Body of pancreas (tissue), 4 donors: ENCODE results near the gene CANT1. TPM values are rescaled to one million over a fixed set of nuclear protein-coding genes. Genes with fewer than 3 reads are reported as not detected.

Experiments used
- ATAC-seq: fragments of 150-250 bp; one replicate; pipeline ENCODE4 v1.9.1; 2016
- DNase-seq, 4 donors: peaks; one replicate each; pipeline ENCODE4 v3.0.0-alpha.2; 2019
- H3K27ac ChIP-seq, 4 donors: fragments of 200-600 bp; sonication (generic); 1 replicate in 3 of 4; 2 replicates in 1 of 4; pipeline versions ENCODE4 v1.5.1 to v1.6.1; 2016 to 2019; ENCODE audit warnings: mild to moderate bottlenecking in 1 of 4, mixed read lengths in 1 of 4, moderate library complexity in 1 of 4
- H3K27me3 ChIP-seq, 2 donors: fragments of 200-600 bp; sonication (generic); one replicate each; pipeline ENCODE4 v1.6.0; 2016; ENCODE audit warnings: mild to moderate bottlenecking in 1 of 2
- H3K36me3 ChIP-seq, 2 donors: fragments of 200-600 bp; sonication (generic); replicated peaks in 1 of 2; 2 replicates each; pipeline ENCODE4 v1.5.1; 2016; ENCODE audit warnings: low read depth in 2 of 2; ENCODE audit not compliant: insufficient read depth in 1 of 2
- H3K4me1 ChIP-seq: fragments of 200-600 bp; sonication (generic); one replicate; pipeline ENCODE4 v1.6.0; 2016
- H3K4me3 ChIP-seq, 2 donors: fragments of 200-600 bp; sonication (generic); 1 replicate in 1 of 2; 2 replicates in 1 of 2; pipeline ENCODE4 v1.5.1; 2016 to 2019
- H3K9me3 ChIP-seq, 3 donors: fragments of 200-600 bp; sonication (generic); 1 replicate in 2 of 3; 2 replicates in 1 of 3; pipeline ENCODE4 v1.5.1; 2016
- POLR2A ChIP-seq, 3 donors: fragments of 450-650 bp; IDR thresholded peaks; one replicate each; pipeline ENCODE4 v1.6.1; 2016; ENCODE audit warnings: antibody characterized with exemption in 3 of 3, mild to moderate bottlenecking in 2 of 3
- WGBS, 2 donors: methylation state at CpG; one replicate each; pipeline ENCODE4 v1.1.5; 2017; 5-methylcytosine and 5-hydroxymethylcytosine counted together
- intact Hi-C: fragments of 100-400 bp; cut with DNase I; formaldehyde crosslinking; loops from one replicate; pipeline ENCODE4 v1.15.1; 2023
- total RNA-seq, 2 donors: library from RNA; depleted of rRNA; stranded (reverse); fragments of >200 nt; gene quantifications; one replicate each; pipeline ENCODE4 v1.1.0, GENCODE V29; 2016
- TF ChIP-seq, protein P1 (sequence below), 7 experiments: fragments of 450-650 bp in 4 of 7; fragments of 200-600 bp in 3 of 7; sonication (generic) in 3 of 7; IDR thresholded peaks; one replicate each; pipeline ENCODE4 v1.5.1; 2016 to 2019; ENCODE audit warnings: antibody characterized with exemption in 7 of 7

Gene CANT1
- total RNA-seq, 2 donors from 2014 or later = 12.5 to 17.5 TPM

DNA sequence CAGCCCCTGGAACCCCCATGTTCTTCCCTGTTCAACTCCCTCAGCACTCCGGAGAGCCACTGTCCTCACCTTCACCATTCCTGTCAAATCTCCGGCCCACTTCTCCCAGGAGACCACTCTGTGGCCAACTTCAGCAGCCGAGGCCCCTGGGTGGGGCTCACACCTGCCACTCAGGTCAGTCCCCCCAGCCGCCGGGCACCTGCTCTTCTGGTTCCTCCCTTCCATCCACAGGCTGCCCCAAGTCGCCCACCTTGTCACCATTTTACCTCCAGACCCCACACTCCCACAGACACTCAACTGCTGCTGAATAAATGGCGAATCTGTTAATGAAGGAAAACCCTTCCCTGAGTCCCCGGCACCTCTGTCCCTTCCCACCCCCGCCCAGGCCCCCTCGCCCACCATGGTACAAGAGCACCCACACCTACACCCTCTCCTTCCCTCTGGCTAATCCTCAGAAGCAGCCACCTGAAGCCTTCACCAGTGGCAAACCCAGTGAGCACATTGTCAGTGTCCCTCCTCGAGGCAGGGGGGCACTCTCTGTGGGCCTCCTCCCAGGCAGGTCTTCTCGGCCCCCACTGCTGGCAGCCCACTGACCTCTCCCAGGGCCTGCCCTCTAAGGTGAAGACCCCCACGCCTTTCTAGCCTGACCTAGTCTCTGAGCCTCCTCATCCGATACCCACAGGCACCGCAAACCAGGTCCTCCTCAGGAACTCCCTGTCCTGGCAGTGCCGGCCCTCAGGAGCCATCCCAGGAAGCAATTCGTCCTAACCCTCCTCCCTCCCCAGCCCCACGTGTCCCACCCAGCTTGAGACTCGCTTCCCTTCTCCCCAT lies 8.2 kb downstream of the CANT1 start:
- ATAC-seq (no peak), DNase-seq (no peak)
- peaks cover 21% of the 10 kb centered on the region for H3K4me1 ChIP-seq
- no peak overlapping the region for H3K27ac ChIP-seq
- intact Hi-C loops = no loop called here
- H3K36me3 ChIP-seq = peaks cover 0 to 6% of the 10 kb centered on the region in 2 donors
- H3K4me3 ChIP-seq = no peak overlapping the region
- H3K9me3 ChIP-seq = no peaks in the 10 kb centered on the region
- no peak for TF ChIP-seq POLR2A (IDR thresholded peaks at IDR 0.05)
- TF ChIP-seq, protein P1, sequence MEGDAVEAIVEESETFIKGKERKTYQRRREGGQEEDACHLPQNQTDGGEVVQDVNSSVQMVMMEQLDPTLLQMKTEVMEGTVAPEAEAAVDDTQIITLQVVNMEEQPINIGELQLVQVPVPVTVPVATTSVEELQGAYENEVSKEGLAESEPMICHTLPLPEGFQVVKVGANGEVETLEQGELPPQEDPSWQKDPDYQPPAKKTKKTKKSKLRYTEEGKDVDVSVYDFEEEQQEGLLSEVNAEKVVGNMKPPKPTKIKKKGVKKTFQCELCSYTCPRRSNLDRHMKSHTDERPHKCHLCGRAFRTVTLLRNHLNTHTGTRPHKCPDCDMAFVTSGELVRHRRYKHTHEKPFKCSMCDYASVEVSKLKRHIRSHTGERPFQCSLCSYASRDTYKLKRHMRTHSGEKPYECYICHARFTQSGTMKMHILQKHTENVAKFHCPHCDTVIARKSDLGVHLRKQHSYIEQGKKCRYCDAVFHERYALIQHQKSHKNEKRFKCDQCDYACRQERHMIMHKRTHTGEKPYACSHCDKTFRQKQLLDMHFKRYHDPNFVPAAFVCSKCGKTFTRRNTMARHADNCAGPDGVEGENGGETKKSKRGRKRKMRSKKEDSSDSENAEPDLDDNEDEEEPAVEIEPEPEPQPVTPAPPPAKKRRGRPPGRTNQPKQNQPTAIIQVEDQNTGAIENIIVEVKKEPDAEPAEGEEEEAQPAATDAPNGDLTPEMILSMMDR (IDR thresholded peaks at IDR 0.05) = no peak
- no peaks in the 10 kb centered on the region for H3K27me3 ChIP-seq
- WGBS, 2 donors = 87 to 91% methylated on average over 19 of the region's 19 CpGs

GRCh38 chr17:79000396-79001189 lies 9.0 kb downstream of the CANT1 start:
- 91 to 94% methylated on average over 21 to 25 of the region's 25 CpGs for WGBS, 2 donors
- no peak for TF ChIP-seq POLR2A (IDR thresholded peaks at IDR 0.05)
- TF ChIP-seq, protein P1 (IDR thresholded peaks at IDR 0.05) = no peak
- Histone ChIP-seq H3K27ac (no peak overlapping the region), H3K4me3 (no peak overlapping the region), H3K4me1 (peaks cover 21% of the 10 kb centered on the region), H3K36me3 (peaks cover 0 to 6% of the 10 kb centered on the region in 2 donors), H3K9me3 (no peaks in the 10 kb centered on the region), H3K27me3 (no peaks in the 10 kb centered on the region)
- intact Hi-C loops = no loop called here
- no peak for DNase-seq
- no peak for ATAC-seq

GRCh38 chr17:78999947-79000395 lies 9.6 kb downstream of the CANT1 start:
- Histone ChIP-seq H3K27ac (no peak overlapping the region), H3K4me1 (peaks cover 16% of the 10 kb centered on the region), H3K36me3 (peaks cover 0 to 6% of the 10 kb centered on the region in 2 donors), H3K4me3 (no peak overlapping the region), H3K27me3 (no peaks in the 10 kb centered on the region), H3K9me3 (no peaks in the 10 kb centered on the region)
- ATAC-seq = no peak
- no peak for TF ChIP-seq POLR2A (IDR thresholded peaks at IDR 0.05)
- TF ChIP-seq, protein P1 (IDR thresholded peaks at IDR 0.05) = no peak
- no peak for DNase-seq
- WGBS, 2 donors = 95 to 96% methylated on average over 12 of the region's 12 CpGs
- intact Hi-C loops = no loop called here

DNA sequence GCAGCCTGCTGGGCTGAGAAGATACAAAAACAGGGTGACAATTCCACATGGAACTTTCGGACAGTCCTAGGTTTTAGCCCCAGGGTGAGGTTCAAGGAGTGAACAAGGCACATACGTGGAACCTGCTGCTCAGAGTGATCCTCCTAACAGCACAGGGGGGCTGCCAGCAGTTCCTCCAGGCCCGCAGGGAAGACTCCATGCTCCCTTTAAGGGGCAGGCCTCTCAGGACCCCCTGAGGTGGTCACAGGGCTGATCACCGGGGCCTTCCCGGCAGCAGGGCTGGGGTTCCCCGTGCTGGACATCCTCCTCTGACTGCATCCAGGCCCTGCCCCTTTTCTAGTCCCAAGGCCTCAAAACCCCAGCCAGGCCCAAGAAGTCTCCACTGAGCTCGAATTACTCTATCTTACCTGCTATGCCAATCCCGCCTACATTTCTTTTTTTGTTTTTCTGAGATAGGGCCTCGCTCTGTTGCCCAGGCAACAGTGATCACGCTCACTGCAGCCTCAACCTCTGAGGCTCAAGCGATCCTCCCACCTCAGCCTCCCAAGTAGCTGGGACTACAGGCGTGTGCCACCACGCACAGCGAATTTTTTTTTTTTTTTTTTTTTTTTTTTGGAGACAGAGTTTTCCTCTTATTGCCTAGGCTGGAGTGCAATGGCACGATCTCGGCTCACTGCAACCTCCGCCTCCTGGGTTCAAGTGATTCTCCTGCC lies 10.4 kb downstream of the CANT1 start:
- Histone ChIP-seq H3K27me3 (no peaks in the 10 kb centered on the region), H3K9me3 (no peaks in the 10 kb centered on the region), H3K36me3 (peaks cover 0 to 6% of the 10 kb centered on the region in 2 donors), H3K4me3 (no peak overlapping the region), H3K27ac (peak overlapping the region in 1 of 4 donors; percentile 6), H3K4me1 (peaks cover 15% of the 10 kb centered on the region)
- ATAC-seq (no peak), DNase-seq (no peak)
- TF ChIP-seq, protein P1 (IDR thresholded peaks at IDR 0.05) = no peak
- no peak for TF ChIP-seq POLR2A (IDR thresholded peaks at IDR 0.05)
- intact Hi-C loops = no loop called here
- 93 to 95% methylated on average over 12 to 17 of the region's 17 CpGs for WGBS, 2 donors
